Central memory CD8-positive, alpha-beta T cell (primary cell): ENCODE data around the gene STPG1.

Experiments
- ATAC-seq: fragments of 150-1000 bp; cut with Tn5 transposase; replicated peaks from 2 replicates; pipeline ENCODE4 v1.10.0; 2022; ENCODE audit warnings: mild to moderate bottlenecking, moderate FRiP score, moderate number of reproducible peaks; ENCODE audit not compliant: poor library complexity, severe bottlenecking; ENCODE audit errors: extremely low read depth
- DNase-seq, 2 donors: peaks; one replicate each; pipeline ENCODE4 v3.0.0; 2021; ENCODE audit warnings: low spot score in 2 of 2
- H3K27ac Mint-ChIP-seq: one replicate; pipeline ENCODE4 v1.8.0; 2022; ENCODE audit warnings: low read depth, mild to moderate bottlenecking, moderate library complexity, mixed read lengths
- H3K27me3 Mint-ChIP-seq: one replicate; pipeline ENCODE4 v1.8.0; 2022; ENCODE audit warnings: mixed read lengths
- H3K36me3 Mint-ChIP-seq: one replicate; pipeline ENCODE4 v1.8.0; 2022; ENCODE audit warnings: mild to moderate bottlenecking, moderate library complexity, mixed read lengths; ENCODE audit not compliant: insufficient read depth
- H3K4me1 Mint-ChIP-seq: one replicate; pipeline ENCODE4 v1.8.0; 2022; ENCODE audit warnings: mixed read lengths
- H3K4me3 Mint-ChIP-seq: one replicate; pipeline ENCODE4 v1.8.0; 2022; ENCODE audit warnings: mild to moderate bottlenecking, moderate library complexity, mixed read lengths
- H3K9me3 Mint-ChIP-seq: one replicate; pipeline ENCODE4 v1.8.0; 2022; ENCODE audit warnings: mixed read lengths

Gene STPG1

GRCh38 chr1:24424207-24424606, 10.6 kb upstream of the STPG1 start:
- Mint-ChIP-seq H3K36me3 (peaks cover 30% of the 10 kb centered on the region), H3K4me3 (no peak overlapping the region), H3K9me3 (no peaks in the 10 kb centered on the region), H3K4me1 (peaks cover 50% of the 10 kb centered on the region), H3K27ac (peak overlapping the region; percentile 75), H3K27me3 (no peaks in the 10 kb centered on the region)
- ATAC-seq = no peak
- no peak for DNase-seq

- Mint-ChIP-seq H3K27me3 (no peaks in the 10 kb centered on the region), H3K36me3 (peaks cover 34% of the 10 kb centered on the region), H3K27ac (no peak overlapping the region), H3K4me3 (no peak overlapping the region), H3K9me3 (no peaks in the 10 kb centered on the region), H3K4me1 (peaks cover 64% of the 10 kb centered on the region)
- no peak for ATAC-seq
- no peak for DNase-seq
Observed at GRCh38 chr1:24421502-24421901, 7.9 kb upstream of the STPG1 start.

- Mint-ChIP-seq H3K27me3 (no peaks in the 10 kb centered on the region), H3K9me3 (no peaks in the 10 kb centered on the region), H3K4me1 (peaks cover 67% of the 10 kb centered on the region), H3K36me3 (peaks cover 37% of the 10 kb centered on the region), H3K4me3 (no peak overlapping the region), H3K27ac (no peak overlapping the region)
- no peak for ATAC-seq
- no peak for DNase-seq
Observed at GRCh38 chr1:24420547-24420946, 7.0 kb upstream of the STPG1 start.

- no peak for DNase-seq
- H3K4me1 Mint-ChIP-seq = peaks cover 68% of the 10 kb centered on the region
- peaks cover 42% of the 10 kb centered on the region for H3K36me3 Mint-ChIP-seq
- H3K27me3 Mint-ChIP-seq = no peaks in the 10 kb centered on the region
- ATAC-seq = no peak
- peak overlapping the region; percentile 33 for H3K27ac Mint-ChIP-seq
- H3K4me3 Mint-ChIP-seq = peak overlapping the region; percentile 48
- no peaks in the 10 kb centered on the region for H3K9me3 Mint-ChIP-seq
Observed at GRCh38 chr1:24418898-24419628, 5.5 kb upstream of the STPG1 start.

GRCh38 chr1:24417681-24418080, 4.1 kb upstream of the STPG1 start:
- no peaks in the 10 kb centered on the region for H3K9me3 Mint-ChIP-seq
- H3K27ac Mint-ChIP-seq = no peak overlapping the region
- no peak for DNase-seq
- H3K27me3 Mint-ChIP-seq = no peaks in the 10 kb centered on the region
- H3K4me1 Mint-ChIP-seq = peaks cover 65% of the 10 kb centered on the region
- H3K4me3 Mint-ChIP-seq = peak overlapping the region; percentile 91
- no peak for ATAC-seq
- H3K36me3 Mint-ChIP-seq = peaks cover 45% of the 10 kb centered on the region

GRCh38 chr1:24416666-24417391, 3.2 kb upstream of the STPG1 start:
- peak in 1 of 2 donors; percentile 52 for DNase-seq
- Mint-ChIP-seq H3K27ac (peak overlapping the region; percentile 85), H3K9me3 (no peaks in the 10 kb centered on the region), H3K36me3 (peaks cover 42% of the 10 kb centered on the region), H3K27me3 (no peaks in the 10 kb centered on the region), H3K4me3 (peak overlapping the region; percentile 91), H3K4me1 (peaks cover 65% of the 10 kb centered on the region)
- peak; percentile 22 for ATAC-seq

GRCh38 chr1:24415910-24416665, 2.5 kb upstream of the STPG1 start:
- H3K27ac Mint-ChIP-seq = peak overlapping the region; percentile 85
- peak in 1 of 2 donors; percentile 25 for DNase-seq
- peaks cover 66% of the 10 kb centered on the region for H3K4me1 Mint-ChIP-seq
- H3K4me3 Mint-ChIP-seq = peak overlapping the region; percentile 91
- H3K9me3 Mint-ChIP-seq = no peaks in the 10 kb centered on the region
- H3K36me3 Mint-ChIP-seq = peaks cover 36% of the 10 kb centered on the region
- H3K27me3 Mint-ChIP-seq = no peaks in the 10 kb centered on the region
- ATAC-seq = peak; percentile 5

GRCh38 chr1:24415334-24415909, 1.8 kb upstream of the STPG1 start, which contains the start of gene NIPAL3:
TSS of gene NIPAL3 (plus strand) at chr1:24415802. CDS start at chr1:24419548, 3,746 bp downstream.
- ATAC-seq (peak; percentile 100), DNase-seq (peak; percentile 89 to 95)
- Mint-ChIP-seq H3K27me3 (no peaks in the 10 kb centered on the region), H3K4me3 (peak within 1 kb of the TSS; percentile 91), H3K27ac (peak within 1 kb of the TSS; percentile 85), H3K9me3 (no peaks in the 10 kb centered on the region), H3K36me3 (peaks cover 32% of the 10 kb centered on the region), H3K4me1 (peaks cover 66% of the 10 kb centered on the region)

- Mint-ChIP-seq H3K36me3 (peaks cover 29% of the 10 kb centered on the region), H3K4me1 (peaks cover 66% of the 10 kb centered on the region), H3K9me3 (no peaks in the 10 kb centered on the region), H3K27me3 (no peaks in the 10 kb centered on the region), H3K27ac (peak overlapping the region; percentile 85), H3K4me3 (peak overlapping the region; percentile 91)
- DNase-seq (no peak), ATAC-seq (no peak)
Observed at GRCh38 chr1:24414775-24415333, 1.3 kb upstream of the STPG1 start.

- H3K4me3 Mint-ChIP-seq = no peak overlapping the region
- no peaks in the 10 kb centered on the region for H3K27me3 Mint-ChIP-seq
- peaks cover 47% of the 10 kb centered on the region for H3K4me1 Mint-ChIP-seq
- peaks cover 14% of the 10 kb centered on the region for H3K36me3 Mint-ChIP-seq
- no peak for DNase-seq
- H3K27ac Mint-ChIP-seq = peak overlapping the region; percentile 84
- no peaks in the 10 kb centered on the region for H3K9me3 Mint-ChIP-seq
- no peak for ATAC-seq
Observed at GRCh38 chr1:24412408-24412807, 1.2 kb downstream of the STPG1 start.

GRCh38 chr1:24411963-24412362, 1.6 kb downstream of the STPG1 start:
- DNase-seq (no peak), ATAC-seq (no peak)
- Mint-ChIP-seq H3K27me3 (no peaks in the 10 kb centered on the region), H3K4me3 (no peak overlapping the region), H3K9me3 (no peaks in the 10 kb centered on the region), H3K36me3 (peaks cover 14% of the 10 kb centered on the region), H3K4me1 (peaks cover 43% of the 10 kb centered on the region), H3K27ac (no peak overlapping the region)

- Mint-ChIP-seq H3K4me1 (peaks cover 31% of the 10 kb centered on the region), H3K27ac (no peak overlapping the region), H3K4me3 (no peak overlapping the region), H3K27me3 (no peaks in the 10 kb centered on the region), H3K36me3 (peaks cover 11% of the 10 kb centered on the region), H3K9me3 (no peaks in the 10 kb centered on the region)
- ATAC-seq (no peak), DNase-seq (no peak)
Observed at GRCh38 chr1:24410750-24411149, 2.8 kb downstream of the STPG1 start.
